Ishikawa (cell line): ENCODE results near the gene PODXL2.
A peak's percentile ranks its signal among the peaks of the same experiment; 100 is the strongest.

ENCODE experiments used
- CEBPB ChIP-seq: IDR thresholded peaks from 2 replicates; pipeline ENCODE4 v1.6.1; 2012
- CREB1 ChIP-seq: IDR thresholded peaks from 2 replicates; pipeline ENCODE4 v1.6.1; 2012; ENCODE audit warnings: low read depth
- EGR1 ChIP-seq: IDR thresholded peaks from 2 replicates; pipeline ENCODE4 v1.6.1; 2012
- EP300 ChIP-seq: IDR thresholded peaks from 2 replicates; pipeline ENCODE4 v1.6.1; 2012; ENCODE audit warnings: borderline replicate concordance
- RAD21 ChIP-seq: IDR thresholded peaks from 2 replicates; pipeline ENCODE4 v1.6.1; 2012; ENCODE audit warnings: low read depth
- TAF1 ChIP-seq: IDR thresholded peaks from 2 replicates; pipeline ENCODE4 v1.6.1; 2012; ENCODE audit warnings: low read depth, mild to moderate bottlenecking
- TCF12 ChIP-seq: IDR thresholded peaks from 2 replicates; pipeline ENCODE4 v1.6.1; 2012; ENCODE audit warnings: low read depth
- TEAD4 ChIP-seq: IDR thresholded peaks from 2 replicates; pipeline ENCODE4 v1.6.1; 2012
- YY1 ChIP-seq: IDR thresholded peaks from 2 replicates; pipeline ENCODE4 v1.6.1; 2012; ENCODE audit warnings: low read depth
- ZBTB7A ChIP-seq: IDR thresholded peaks from 2 replicates; pipeline ENCODE4 v1.6.1; 2012; ENCODE audit warnings: low read depth
- TF ChIP-seq, protein P1 (sequence below): IDR thresholded peaks from 2 replicates; pipeline ENCODE4 v1.6.1; 2012
- TF ChIP-seq, protein P2 (sequence below): IDR thresholded peaks from 2 replicates; pipeline ENCODE4 v1.6.1; 2012

DNA sequence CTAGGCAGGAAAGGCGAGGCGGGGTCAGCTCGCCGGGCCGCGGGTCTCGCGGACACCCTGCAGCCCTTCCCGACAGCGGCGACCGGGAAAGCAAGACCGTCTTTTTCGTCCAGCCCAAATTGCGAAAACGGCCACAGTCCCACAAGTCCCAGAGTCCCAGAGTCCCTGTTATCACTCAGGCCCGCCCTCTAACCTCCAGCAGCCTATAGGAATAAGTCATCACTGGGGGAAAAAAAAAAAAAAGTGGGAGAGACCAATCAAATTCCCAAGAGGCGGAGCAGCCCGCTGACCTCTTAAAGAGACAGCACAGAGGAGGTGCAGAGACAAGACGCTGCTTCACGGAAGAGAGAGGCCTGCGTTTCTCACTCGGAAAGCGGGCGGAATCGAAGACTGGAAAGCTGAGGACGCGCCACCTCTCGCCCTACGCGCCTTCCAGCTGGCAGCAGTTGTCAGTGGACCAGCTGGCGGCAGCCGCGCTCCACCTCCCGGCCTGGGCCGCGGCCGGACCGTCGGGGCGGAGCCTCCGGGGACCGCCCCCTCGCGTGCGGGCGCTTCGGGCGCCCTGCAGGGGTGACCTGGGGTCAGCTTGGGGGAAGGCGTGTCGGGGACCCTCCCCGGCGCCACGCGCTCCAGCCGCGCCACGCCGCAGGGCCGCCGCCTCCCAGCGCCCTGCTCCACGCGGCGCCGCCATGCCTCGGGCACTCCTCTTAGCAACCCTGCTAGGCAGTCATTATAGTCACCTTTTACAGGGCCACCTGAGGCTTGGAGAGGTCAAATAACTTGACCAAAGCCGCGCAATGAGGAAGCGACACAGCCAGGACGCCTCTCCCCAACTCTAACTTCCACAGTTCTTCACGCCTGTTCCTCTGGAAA, 38.2 kb upstream of the PODXL2 start, which contains the start of gene TPRA1:
- TF ChIP-seq RAD21 = peak; percentile 25; the same call in 1 of the 2 replicates
- TF ChIP-seq, protein P1, sequence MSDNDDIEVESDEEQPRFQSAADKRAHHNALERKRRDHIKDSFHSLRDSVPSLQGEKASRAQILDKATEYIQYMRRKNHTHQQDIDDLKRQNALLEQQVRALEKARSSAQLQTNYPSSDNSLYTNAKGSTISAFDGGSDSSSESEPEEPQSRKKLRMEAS = peak; percentile 82
- no peak for TF ChIP-seq TEAD4
- TF ChIP-seq CREB1 = no peak; the same call in 1 of the 2 replicates
- TF ChIP-seq TCF12 = no peak; the same call in 1 of the 2 replicates
- TF ChIP-seq TAF1 = peak; percentile 64; the same call in 1 of the 2 replicates
- 0 out of 2 replicates have a peak, but pooled peaks have one; percentile 29 for TF ChIP-seq ZBTB7A
- no peak for TF ChIP-seq EGR1
- TF ChIP-seq, protein P2, sequence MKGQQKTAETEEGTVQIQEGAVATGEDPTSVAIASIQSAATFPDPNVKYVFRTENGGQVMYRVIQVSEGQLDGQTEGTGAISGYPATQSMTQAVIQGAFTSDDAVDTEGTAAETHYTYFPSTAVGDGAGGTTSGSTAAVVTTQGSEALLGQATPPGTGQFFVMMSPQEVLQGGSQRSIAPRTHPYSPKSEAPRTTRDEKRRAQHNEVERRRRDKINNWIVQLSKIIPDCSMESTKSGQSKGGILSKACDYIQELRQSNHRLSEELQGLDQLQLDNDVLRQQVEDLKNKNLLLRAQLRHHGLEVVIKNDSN = no peak
- 0 out of 2 replicates have a peak, but pooled peaks have one; percentile 28 for TF ChIP-seq YY1
- TF ChIP-seq CEBPB = peak; percentile 65
- TF ChIP-seq EP300 = peak; percentile 57
